HL-60 (cell line): Measurements from ENCODE around the gene APEH.

ENCODE experiments used
- DNase-seq, 2 experiments: peaks; one replicate each; pipeline ENCODE4 v3.0.0-alpha.2; 2010 to 2020; ENCODE audit warnings: low read depth in 1 of 2, low spot score in 1 of 2
- H3K27ac ChIP-seq: fragments of 250-450 bp; sonication (Bioruptor Pico); replicated peaks from 2 replicates; pipeline ENCODE4 v1.5.1; 2020; ENCODE audit warnings: mild to moderate bottlenecking, moderate library complexity
- H3K27me3 ChIP-seq: fragments of 250-450 bp; sonication (Bioruptor Pico); 2 replicates; pipeline ENCODE4 v1.5.1; 2021; ENCODE audit warnings: mild to moderate bottlenecking, moderate library complexity; ENCODE audit not compliant: insufficient read depth, poor library complexity, severe bottlenecking
- H3K4me3 ChIP-seq: replicated peaks from 2 replicates; pipeline ENCODE4 v1.5.1; 2011; ENCODE audit warnings: mild to moderate bottlenecking, control low read depth, low read length; ENCODE audit not compliant: insufficient read depth
- CTCF ChIP-seq: IDR thresholded peaks from one replicate; pipeline ENCODE4 v1.5.1; 2011; ENCODE audit warnings: low read length, control low read depth, inconsistent platforms; ENCODE audit not compliant: insufficient read depth
- GABPA ChIP-seq: IDR thresholded peaks from 2 replicates; pipeline ENCODE4 v1.6.1; 2012; ENCODE audit warnings: low read depth
- POLR2AphosphoS5 ChIP-seq: IDR thresholded peaks from 2 replicates; pipeline ENCODE4 v1.6.1; 2012; ENCODE audit warnings: low read depth
- REST ChIP-seq: IDR thresholded peaks from 2 replicates; pipeline ENCODE4 v1.6.1; 2012; ENCODE audit warnings: low read depth; ENCODE audit not compliant: insufficient replicate concordance
- SPI1 ChIP-seq: IDR thresholded peaks from 2 replicates; pipeline ENCODE4 v1.6.1; 2012; ENCODE audit warnings: low read depth, mild to moderate bottlenecking, borderline replicate concordance

The APEH gene

GRCh38 chr3:49626796-49627195 is 47.4 kb upstream of the APEH start:
- TF ChIP-seq SPI1 (no peak), REST (no peak), POLR2AphosphoS5 (no peak), GABPA (no peak), CTCF (no peak)
- H3K27me3 ChIP-seq: no peaks in the 10 kb centered on the region
- H3K27ac ChIP-seq: no peak overlapping the region
- no peak for DNase-seq
- H3K4me3 ChIP-seq: no peak overlapping the region

DNA sequence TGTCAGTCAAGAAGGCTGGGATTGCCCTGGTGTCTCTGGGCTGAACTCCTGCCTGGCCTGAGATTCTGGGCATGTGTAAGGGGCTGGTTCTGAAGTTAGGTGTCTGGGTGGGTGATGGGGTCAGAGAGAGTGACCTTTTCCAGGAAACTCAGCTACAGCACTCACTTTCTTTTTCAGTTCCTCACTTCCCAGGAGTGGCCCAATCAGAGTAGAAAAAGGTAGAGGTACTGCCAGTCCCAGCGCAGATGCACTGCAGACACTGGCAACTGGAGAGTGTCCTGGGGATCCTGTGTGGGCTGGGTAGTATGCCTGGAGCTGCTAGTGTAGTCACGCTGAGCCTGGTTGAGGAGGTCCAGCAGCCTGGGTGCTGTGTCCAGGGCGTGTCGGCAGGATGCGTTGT is 46.5 kb upstream of the APEH start:
- Histone ChIP-seq H3K27me3 (no peaks in the 10 kb centered on the region), H3K27ac (no peak overlapping the region), H3K4me3 (no peak overlapping the region)
- no peak for TF ChIP-seq CTCF
- no peak for TF ChIP-seq POLR2AphosphoS5
- no peak for TF ChIP-seq REST
- TF ChIP-seq SPI1: no peak
- no peak for TF ChIP-seq GABPA
- DNase-seq: no peak

- no peak overlapping the region for H3K27ac ChIP-seq
- TF ChIP-seq CTCF (no peak), POLR2AphosphoS5 (no peak), REST (no peak), GABPA (no peak), SPI1 (no peak)
- H3K4me3 ChIP-seq: no peak overlapping the region
- no peaks in the 10 kb centered on the region for H3K27me3 ChIP-seq
- DNase-seq: no peak
These were observed 45.9 kb upstream of the APEH start for GRCh38 chr3:49628249-49628648.
